NCI-H128 (cell line): ENCODE results near the gene MS4A13.
"Not testable (repeated sequence)": the region's sequence is repeated elsewhere in the genome, so short reads cannot be mapped to it uniquely, and the experiment has no call there.

Source experiments
- DNase-seq: peaks from one replicate; lab custom pipeline; 2025; ENCODE audit not compliant: unreplicated experiment; lab: John Stamatoyannopoulos, UW

The MS4A13 gene

GRCh38 chr11:60515144-60515855, at the start of gene MS4A13:
Gene MS4A13 (plus strand): TSS chr11:60515392. CDS start chr11:60518084, 2,692 bp downstream.
- no peak for DNase-seq

DNA sequence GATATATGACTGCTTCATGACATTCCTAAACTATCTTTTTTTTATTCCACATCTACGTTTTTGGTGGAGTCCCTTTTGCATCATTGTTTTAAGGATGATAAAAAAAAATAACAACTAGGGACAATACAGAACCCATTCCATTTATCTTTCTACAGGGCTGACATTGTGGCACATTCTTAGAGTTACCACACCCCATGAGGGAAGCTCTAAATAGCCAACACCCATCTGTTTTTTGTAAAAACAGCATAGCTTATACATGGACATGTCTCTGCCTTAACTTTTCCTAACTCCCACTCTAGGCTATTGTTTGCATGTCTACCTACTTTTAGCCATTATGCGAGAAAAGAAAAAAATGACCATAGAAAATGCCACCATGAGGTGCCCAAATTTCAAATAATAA, 46.4 kb upstream of the MS4A13 start:
- DNase-seq, result no peak

DNA sequence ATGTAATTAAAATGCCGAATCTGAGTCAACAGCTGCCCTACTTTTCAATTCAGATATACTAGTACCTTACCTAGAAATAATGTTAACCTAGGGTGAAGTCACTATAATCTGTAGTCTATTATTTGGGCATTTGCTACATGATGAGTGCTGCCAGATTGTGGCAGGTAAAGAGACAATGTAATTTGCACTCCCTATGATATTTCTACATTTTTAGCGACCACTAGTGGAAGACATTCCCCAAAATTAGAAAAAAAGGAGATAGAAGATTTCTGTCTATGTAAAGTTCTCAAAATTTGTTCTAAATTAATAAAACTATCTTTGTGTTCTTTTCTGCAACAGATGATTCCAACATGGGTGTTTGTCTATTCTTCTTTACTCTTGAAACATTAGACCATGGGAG, 45.5 kb upstream of the MS4A13 start:
- no peak for DNase-seq

- DNase-seq, result no peak
These were observed 38.2 kb upstream of the MS4A13 start for GRCh38 chr11:60477035-60477445.

DNA sequence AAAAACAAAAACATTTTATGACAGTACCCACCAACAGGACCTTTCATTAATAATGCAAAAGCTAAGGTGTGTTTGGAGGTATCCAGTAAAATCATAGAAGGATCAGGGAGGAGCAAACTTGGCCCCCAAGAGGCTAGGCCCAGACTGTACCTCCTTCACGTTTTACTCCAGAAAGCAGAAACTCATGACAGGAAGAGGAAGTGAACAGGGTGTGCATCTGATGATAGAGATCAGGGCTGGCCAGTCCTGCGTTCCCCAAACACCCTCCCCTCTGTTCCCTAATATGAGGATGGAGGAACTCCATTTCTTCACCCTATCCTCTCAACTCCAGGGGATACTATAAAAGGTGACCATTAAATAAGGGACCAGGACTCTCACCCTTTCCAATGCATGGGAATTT, 32.8 kb upstream of the MS4A13 start:
- DNase-seq, result no peak

DNA sequence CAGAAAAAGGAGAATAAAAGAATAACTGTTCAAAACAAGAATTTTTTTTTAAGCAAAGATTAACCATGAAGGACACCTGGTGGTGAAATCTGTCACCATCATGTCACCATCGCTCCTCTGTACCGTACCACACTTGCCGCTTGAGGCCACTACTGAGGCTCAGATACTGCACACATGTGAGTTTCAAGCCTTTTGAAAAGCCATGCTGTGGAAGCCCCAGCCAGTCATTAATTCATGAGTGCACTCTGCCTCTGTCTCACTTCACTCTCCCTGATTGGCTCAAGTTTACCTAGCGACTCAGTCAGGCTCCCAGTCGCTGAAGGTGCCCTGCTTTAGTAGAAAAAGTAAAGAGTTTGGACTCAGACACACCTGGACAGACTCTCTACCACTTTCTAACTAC, 29.2 kb upstream of the MS4A13 start:
- no peak for DNase-seq

GRCh38 chr11:60492488-60493009, 22.6 kb upstream of the MS4A13 start, which contains the start of gene MS4A12:
Gene MS4A12 (plus strand): TSS chr11:60492778. CDS start chr11:60497319, 4,541 bp downstream.
- no peak for DNase-seq

DNA sequence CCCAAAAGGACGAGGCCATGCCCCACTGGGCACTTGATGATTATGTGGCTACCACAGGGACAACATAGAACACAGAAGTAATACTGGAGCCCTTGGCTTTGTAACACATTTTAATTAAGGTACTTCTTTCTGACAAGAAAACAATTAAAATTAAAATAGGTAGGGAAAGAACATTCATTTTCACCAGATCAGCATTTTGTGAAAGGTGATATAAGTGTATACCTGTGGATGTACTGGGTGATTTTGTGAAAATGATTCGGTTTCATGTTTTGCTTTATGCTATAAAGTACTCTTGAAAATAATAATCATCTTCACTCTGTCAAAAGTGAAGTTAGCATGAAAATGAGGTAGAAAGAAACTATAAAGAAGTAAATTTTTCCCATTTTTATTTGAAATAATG, 21.7 kb upstream of the MS4A13 start:
- no peak for DNase-seq

DNA sequence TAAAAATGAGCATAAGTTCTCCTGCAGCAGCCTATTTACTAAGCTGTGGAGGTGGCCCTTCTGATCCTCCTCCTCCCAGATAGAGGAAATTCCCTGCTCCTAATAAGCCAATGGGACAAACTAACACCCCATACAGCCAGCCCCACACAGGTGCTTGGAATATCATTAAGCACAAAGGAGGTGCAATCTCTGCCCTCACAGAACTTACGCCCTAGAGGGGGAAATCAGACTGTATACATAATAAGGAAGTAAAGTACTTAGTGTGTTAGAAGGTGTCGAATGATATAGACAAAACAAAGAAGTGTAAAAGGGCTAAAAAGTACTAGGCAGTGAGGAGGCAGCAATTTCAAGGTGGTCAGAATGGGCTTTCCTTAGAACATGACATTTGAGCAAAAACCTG, 16.8 kb upstream of the MS4A13 start:
- no peak for DNase-seq

DNA sequence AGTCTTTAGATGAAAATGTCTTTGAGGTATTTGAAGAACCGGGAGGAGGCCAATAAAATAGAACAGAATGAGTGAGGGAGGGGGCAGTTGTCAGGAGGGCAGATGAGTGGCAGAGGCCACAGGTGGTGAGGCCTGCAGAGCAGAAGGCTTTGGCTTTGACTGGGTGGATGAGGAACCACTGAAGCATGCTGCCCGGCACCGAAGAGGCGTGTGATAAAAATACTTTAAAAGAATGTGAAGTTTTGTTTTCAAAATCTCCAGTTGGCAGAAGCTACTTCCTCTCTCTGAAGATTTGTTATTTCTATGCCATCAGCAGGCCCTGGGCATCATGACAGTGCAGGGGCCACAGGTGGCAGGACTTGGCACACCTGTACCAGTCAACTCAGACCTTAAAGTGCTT, 16.3 kb upstream of the MS4A13 start:
- DNase-seq, result no peak

DNA sequence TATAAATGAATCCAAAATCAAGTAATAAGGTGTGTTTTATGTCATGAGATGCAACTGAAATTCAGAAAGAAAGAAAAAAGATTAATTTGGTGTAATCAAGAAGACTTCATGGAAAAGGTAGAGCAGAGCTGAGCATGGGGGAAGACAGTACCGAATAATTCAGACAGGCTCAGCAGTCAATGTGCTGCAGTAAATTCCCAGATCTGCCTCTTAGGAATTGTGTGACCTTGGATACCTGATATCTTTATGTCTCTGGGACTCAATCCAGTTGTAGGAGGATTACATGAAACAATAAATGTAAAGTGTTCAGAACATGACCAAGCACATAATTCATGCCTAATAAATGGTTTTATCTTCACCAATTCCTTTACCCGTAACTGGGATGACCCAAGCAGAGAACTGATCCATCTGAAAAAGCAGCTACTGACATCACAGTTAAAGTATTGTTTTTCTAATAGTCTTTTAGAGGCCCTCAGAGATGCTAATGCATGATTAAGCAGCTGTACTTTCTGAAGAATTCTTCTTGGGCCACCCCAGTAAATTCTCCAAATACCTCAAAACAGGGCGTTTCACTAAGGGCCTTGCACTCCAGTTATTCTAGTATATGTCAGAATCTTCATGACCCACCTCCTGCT, 14.8 kb upstream of the MS4A13 start:
- no peak for DNase-seq

DNA sequence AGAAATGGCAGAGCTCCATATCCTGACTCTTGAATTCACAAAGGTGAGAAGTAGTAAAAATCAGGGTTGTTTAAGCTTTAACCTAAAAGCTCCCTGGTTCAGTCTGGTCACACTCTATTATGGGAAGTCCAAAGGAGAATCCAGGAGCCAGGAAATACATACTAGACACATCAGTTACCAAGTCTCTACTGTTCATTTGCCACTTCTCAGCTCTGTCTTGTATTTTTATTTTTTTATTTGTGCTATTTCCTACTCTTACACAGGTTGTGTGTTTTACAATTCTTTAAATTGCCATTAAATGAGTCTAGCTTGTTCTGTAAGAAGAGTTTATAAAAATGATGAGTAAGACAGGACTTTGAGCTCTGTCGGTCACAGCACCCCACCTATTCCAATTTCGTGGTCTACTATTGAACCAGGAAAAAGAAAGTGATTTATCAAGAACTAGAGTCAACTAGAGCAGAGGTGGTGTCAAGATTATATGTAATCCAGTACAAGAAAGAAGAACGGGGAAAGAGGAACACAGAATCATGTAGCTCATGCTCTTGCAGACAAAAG, 12.9 kb upstream of the MS4A13 start:
- DNase-seq, result no peak

GRCh38 chr11:60504219-60504905, 10.8 kb upstream of the MS4A13 start:
- no peak for DNase-seq

DNA sequence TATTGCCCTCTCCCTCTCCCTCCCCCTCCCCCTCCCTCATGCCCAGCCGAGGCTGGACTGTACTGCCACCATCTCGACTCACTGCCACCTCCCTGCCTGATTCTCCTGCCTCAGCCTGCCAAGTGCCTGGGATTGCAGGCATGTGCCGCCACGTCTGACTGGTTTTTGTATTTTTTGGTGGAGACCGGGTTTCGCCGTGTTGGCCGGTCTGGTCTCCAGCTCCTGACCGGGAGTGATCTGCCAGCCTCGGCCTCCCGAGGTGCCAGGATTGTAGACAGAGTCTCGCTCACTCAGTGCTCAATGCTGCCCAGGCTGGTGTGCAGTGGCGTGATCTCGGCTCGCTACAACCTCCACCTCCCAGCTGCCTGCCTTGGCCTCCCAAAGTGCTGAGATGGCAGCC, 5.6 kb upstream of the MS4A13 start:
- DNase-seq, result not testable (repeated sequence)

GRCh38 chr11:60510209-60510608, 5.0 kb upstream of the MS4A13 start:
- DNase-seq, result not testable (repeated sequence)

DNA sequence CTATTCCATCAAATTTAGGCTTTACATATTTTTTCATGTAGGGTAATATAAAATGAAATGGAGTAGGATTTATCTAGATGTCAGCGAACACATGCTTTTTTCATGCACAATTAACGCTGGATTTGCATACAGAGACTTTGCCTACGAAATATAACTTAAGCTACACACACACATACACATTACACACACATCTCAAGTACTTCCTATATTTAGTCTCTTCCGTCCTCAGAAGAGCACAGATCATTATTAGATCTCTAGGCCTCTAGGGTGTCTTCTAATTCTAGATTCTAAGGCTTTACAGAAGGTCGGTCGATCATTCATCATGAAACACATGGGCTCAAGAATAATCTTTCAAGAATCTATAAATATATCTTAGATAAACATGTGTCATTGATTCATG, 3.8 kb upstream of the MS4A13 start:
- DNase-seq, result no peak

- DNase-seq, result no peak
These were observed 2.5 kb upstream of the MS4A13 start for GRCh38 chr11:60512651-60513225.

- no peak for DNase-seq
These were observed 1.4 kb upstream of the MS4A13 start for GRCh38 chr11:60513496-60514460.

DNA sequence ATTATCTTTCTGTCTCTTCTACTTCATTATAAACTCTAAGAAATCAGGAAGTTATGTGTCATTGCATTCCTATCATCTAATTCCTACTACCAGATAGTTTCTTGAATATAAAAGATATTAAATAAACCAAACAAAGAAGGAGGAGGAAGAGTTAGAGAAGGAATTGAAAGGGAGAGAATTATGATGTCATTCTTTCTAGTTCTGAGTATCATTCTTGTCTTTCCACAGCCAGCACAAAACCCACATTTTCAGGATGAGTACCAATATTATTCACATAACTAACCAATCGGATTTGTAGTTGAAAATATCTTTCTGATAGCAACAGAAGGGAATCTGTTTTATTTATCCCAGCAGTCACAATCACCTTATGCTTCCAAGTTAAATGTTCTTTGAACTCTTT, 13.3 kb downstream of the MS4A13 start:
- no peak for DNase-seq

GRCh38 chr11:60528934-60529333, 13.7 kb downstream of the MS4A13 start:
- no peak for DNase-seq
